Ectodermal cell (in vitro differentiated cells): Measurements from ENCODE around the gene RAD51.

Experiments
- H3K27ac ChIP-seq: 2 replicates; pipeline ENCODE4 v1.7.0; 2013; ENCODE audit warnings: mild to moderate bottlenecking, low read depth, low read length; ENCODE audit not compliant: insufficient read depth, poor library complexity, severe bottlenecking
- H3K27me3 ChIP-seq: 2 replicates; pipeline ENCODE4 v1.7.0; 2013; ENCODE audit warnings: mild to moderate bottlenecking, low read length; ENCODE audit not compliant: insufficient read depth, control insufficient read depth, poor library complexity, severe bottlenecking
- H3K36me3 ChIP-seq: one replicate; pipeline ENCODE4 v1.7.0; 2013; ENCODE audit warnings: low read length; ENCODE audit not compliant: control insufficient read depth, insufficient read depth
- H3K4me1 ChIP-seq: one replicate; pipeline ENCODE4 v1.7.0; 2013; ENCODE audit warnings: low read length; ENCODE audit not compliant: control insufficient read depth, insufficient read depth
- H3K4me3 ChIP-seq: 2 replicates; pipeline ENCODE4 v1.7.0; 2013; ENCODE audit warnings: low read depth, low read length, control low read depth; ENCODE audit not compliant: insufficient read depth
- H3K9me3 ChIP-seq: 2 replicates; pipeline ENCODE4 v1.7.0; 2013; ENCODE audit warnings: mild to moderate bottlenecking, low read length, moderate library complexity; ENCODE audit not compliant: control insufficient read depth
- WGBS, 2 experiments: methylation state at CpG; one replicate each; pipeline ENCODE4 v1.1.7; 2013; ENCODE audit warnings: missing lambda C conversion rate in 2 of 2; 5-methylcytosine and 5-hydroxymethylcytosine counted together

The RAD51 gene

DNA sequence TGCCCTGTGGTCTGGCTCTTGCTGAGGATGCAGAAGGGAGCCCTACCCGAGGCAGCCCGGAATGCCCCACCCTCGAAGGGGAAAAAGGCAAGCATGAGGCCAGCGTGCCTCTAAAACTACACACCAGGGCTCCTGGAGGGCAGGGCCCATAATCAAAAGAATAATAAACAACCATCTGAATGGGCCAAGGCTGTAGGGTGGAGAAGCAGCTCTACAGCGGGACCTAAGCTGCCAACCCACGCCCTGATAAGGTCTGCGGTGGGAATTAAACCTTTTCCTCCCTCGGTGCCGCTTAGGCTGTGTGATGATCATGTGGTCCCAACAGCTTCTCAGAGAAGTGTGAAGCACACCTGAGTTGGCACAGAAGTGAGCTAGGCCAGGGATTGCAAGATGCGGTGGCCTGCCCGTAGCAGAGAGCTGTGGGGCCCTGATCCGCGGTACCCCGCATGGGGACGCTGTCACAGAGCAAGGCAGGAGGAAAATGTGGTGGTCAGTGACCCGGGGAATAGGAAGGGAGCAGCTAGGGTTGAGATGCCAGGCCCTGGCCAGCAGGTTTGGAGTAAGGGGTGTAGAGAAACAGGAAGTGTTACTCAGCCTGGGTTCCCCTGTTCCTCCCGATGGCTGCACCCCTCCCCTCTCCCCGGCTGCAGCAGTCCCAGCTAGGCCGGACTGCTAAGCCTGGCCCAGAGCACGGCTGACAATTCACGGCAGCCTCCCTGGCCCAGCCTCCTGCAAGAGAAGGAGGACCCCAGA lies 73.7 kb downstream of the RAD51 start:
- WGBS, 2 experiments = 94 to 96% methylated on average over 21 of the region's 21 CpGs
- Histone ChIP-seq H3K27ac (no peak overlapping the region), H3K4me3 (no peak overlapping the region), H3K36me3 (peaks cover 2% of the 10 kb centered on the region), H3K27me3 (peaks cover 16% of the 10 kb centered on the region), H3K4me1 (peaks cover 18% of the 10 kb centered on the region), H3K9me3 (no peaks in the 10 kb centered on the region)

DNA sequence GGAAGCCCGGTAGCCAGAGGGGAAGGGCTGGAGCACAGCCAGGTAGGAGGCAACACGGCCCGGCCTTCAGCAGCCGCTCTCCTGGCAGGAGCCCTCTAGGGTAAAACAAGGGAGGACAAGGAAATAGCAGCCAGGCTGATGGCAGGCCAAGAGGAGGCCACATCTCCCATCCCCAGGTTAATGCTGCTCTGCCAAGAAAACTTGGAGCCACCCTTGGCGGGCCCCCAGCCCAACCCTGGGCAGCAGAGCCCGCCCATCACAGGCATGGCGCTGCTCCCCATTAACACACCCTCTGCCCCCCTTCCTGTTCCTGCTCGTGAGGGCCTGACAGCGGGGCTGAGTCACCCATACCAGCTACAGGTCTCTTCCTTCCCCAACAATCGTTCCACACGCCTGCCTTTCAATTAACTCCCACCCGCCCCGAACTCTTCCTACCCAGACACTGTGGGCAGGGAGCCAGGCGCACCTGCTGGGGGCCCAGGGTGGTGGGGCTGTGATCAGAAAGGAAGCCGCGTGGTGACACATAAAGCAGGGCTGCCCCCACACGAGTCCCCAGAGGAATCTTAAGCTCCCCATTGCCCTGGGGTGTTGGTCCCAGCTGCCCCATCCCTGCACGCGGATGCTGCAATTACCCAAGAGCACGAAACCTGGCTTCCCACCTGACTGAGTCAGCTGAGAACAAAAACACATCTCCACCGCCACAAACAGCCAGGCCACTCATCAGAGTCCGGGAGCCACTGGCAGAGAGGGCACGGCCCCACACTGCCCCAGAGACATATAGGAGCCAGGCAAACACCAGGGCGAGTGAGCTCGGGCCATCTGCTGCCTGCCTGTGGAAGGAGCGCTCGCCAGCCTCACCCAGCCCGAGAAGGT lies 74.5 kb downstream of the RAD51 start, which contains the start of gene C15orf62:
TSS of gene C15orf62 (plus strand) at position 707 of the 873 bp plus-strand sequence. CDS start 516 bp downstream, outside the sequence.
- peaks cover 7% of the 10 kb centered on the region for H3K36me3 ChIP-seq
- H3K9me3 ChIP-seq = no peaks in the 10 kb centered on the region
- H3K27ac ChIP-seq = no peak within 1 kb of the TSS
- 89 to 91% methylated on average over 28 of the region's 28 CpGs for WGBS, 2 experiments
- H3K27me3 ChIP-seq = peaks cover 8% of the 10 kb centered on the region
- H3K4me1 ChIP-seq = peaks cover 18% of the 10 kb centered on the region
- H3K4me3 ChIP-seq = no peak within 1 kb of the TSS

DNA sequence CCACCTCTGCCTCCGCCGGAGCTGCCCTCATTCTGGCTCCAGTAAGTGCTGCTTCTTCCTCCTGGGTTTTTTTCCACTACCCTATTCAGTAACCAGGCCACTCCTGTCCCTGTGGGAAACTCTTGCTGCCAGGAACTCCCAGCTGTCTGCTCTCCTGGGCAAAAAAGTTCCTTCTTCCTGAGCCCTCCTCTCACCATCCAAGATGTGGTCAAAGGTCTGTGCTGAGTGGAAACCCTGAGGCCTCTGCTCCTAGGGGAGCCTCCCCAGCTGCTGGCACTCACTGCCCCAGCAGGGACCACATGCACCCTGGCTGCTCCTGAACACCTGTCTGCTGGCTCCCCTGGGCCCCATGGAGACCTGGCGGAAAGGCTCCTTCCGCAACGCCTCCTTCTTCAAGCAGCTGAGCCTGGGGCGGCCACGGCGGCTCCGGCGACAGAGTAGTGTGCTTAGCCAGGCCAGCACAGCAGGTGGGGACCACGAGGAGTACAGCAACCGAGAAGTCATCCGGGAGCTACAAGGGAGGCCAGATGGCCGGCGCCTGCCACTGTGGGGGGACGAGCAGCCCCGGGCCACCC lies 75.3 kb downstream of the RAD51 start:
- Histone ChIP-seq H3K27me3 (peaks cover under 1% of the 10 kb centered on the region), H3K27ac (no peak overlapping the region), H3K36me3 (peaks cover 12% of the 10 kb centered on the region), H3K9me3 (no peaks in the 10 kb centered on the region), H3K4me1 (peaks cover 12% of the 10 kb centered on the region), H3K4me3 (no peak overlapping the region)
- 88 to 90% methylated on average over 17 of the region's 17 CpGs for WGBS, 2 experiments

DNA sequence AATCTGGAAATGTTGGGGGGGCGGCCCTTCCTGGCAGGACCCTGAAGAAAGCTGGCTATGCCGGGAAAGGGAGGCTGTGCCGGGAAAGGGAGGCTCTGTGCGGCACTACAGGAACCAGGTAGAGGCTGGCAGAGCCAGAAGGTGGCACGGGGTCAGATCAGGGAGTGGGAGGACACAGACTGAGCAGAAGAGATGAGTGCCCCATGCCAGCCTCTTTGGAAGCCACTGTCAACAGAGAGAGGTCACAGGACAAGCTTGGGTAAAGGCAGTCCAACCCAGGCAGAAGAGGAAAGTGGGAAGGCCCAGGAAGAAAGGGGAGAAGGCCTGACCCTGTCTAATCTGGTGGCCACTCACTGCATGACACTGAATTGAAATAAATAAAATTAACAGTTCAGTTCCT lies 76.3 kb downstream of the RAD51 start:
- H3K27me3 ChIP-seq = no peaks in the 10 kb centered on the region
- no peak overlapping the region for H3K4me3 ChIP-seq
- H3K27ac ChIP-seq = no peak overlapping the region
- WGBS, 2 experiments = 94 to 97% methylated on average over 5 of the region's 5 CpGs
- peaks cover 14% of the 10 kb centered on the region for H3K36me3 ChIP-seq
- H3K9me3 ChIP-seq = no peaks in the 10 kb centered on the region
- H3K4me1 ChIP-seq = peaks cover 5% of the 10 kb centered on the region

DNA sequence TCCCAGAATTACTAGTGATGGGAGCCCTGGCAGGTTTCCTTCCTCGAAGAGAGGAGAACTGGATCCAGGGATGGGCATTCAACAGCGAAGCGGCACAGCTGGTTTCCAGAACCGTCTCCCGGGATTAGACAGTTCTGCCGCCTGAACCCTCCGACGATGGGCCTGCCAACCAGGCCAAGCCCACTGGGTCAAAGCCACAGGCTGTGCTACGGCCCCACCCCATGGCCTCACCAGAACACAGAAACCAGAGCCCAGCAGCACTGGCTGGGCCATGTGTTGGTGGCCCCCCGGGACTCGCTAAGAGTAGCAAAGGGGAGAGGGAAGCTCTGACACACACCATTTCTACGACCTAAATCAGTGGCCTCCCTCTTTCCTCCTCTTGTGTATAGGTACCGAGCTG lies 77.0 kb downstream of the RAD51 start:
- Histone ChIP-seq H3K36me3 (peaks cover 18% of the 10 kb centered on the region), H3K4me1 (no peaks in the 10 kb centered on the region), H3K27ac (no peak overlapping the region), H3K27me3 (no peaks in the 10 kb centered on the region), H3K4me3 (no peak overlapping the region), H3K9me3 (no peaks in the 10 kb centered on the region)
- WGBS, 2 experiments = 94 to 95% methylated on average over 12 to 13 of the region's 13 CpGs

DNA sequence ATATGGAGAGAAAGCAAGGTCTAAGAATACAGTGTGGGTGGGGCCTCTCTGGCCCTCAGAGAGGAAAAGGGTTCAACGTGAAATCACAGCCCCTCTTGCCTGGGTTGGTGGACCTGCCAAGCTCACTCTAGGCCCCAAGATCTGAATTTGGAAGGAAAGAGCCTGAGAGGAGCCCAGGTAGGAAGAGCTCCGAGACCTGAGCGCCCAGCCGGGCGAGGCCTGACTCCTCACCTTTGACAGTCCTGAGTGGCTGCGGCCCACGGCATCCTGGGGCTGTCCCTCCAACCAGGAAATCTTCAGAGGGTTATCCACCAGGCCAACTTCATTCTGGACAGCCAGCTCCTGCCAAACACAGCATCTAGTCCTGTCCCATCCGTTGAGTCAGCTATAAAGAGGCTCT lies 78.5 kb downstream of the RAD51 start:
- Histone ChIP-seq H3K27me3 (no peaks in the 10 kb centered on the region), H3K4me3 (no peak overlapping the region), H3K4me1 (no peaks in the 10 kb centered on the region), H3K36me3 (peaks cover 19% of the 10 kb centered on the region), H3K27ac (no peak overlapping the region), H3K9me3 (no peaks in the 10 kb centered on the region)
- 87 to 94% methylated on average over 8 of the region's 8 CpGs for WGBS, 2 experiments

DNA sequence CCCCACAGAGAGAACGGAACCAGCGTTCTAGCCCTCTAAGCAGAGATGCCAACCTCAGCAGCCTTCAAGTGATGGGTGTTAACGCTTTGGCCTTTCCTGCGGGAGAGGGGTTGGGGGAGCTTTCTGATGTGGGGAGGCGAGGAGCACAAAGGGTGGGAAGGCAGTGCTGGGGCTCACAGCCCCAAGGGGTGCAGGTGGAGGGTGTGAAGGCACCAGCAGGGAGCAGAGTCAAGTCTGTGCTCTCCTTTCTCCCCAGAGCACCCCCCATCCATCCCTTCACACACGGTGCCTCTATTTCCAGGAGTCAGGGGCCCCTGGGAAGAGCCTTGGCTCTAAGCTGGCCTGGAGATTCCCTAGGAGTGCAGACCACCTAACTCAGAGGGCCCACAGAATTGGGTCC lies 78.9 kb downstream of the RAD51 start:
- Histone ChIP-seq H3K27me3 (no peaks in the 10 kb centered on the region), H3K4me1 (no peaks in the 10 kb centered on the region), H3K9me3 (no peaks in the 10 kb centered on the region), H3K4me3 (no peak overlapping the region), H3K36me3 (peaks cover 22% of the 10 kb centered on the region), H3K27ac (no peak overlapping the region)
- WGBS, 2 experiments = 95% methylated on average over 6 of the region's 6 CpGs

DNA sequence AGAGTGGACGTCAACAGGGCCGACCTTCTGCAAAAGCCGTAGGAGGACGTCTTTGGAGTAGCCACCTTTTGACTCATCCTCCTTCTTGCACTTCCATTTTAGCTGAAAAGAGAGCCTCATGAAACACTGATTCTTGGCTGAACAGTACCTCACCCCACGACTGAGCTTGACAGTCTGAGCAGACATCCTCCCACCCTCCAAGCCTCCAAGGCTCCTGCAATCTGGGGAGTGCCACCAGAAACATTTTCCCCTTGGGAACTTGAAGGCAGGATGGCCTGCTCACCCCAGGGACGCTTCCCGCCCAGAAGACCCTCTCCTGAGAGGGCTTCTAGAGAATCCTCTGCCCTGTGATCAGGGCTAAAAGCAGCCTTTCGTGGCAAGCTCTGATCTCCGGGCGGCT lies 80.0 kb downstream of the RAD51 start:
- Histone ChIP-seq H3K9me3 (no peaks in the 10 kb centered on the region), H3K36me3 (peaks cover 28% of the 10 kb centered on the region)

DNA sequence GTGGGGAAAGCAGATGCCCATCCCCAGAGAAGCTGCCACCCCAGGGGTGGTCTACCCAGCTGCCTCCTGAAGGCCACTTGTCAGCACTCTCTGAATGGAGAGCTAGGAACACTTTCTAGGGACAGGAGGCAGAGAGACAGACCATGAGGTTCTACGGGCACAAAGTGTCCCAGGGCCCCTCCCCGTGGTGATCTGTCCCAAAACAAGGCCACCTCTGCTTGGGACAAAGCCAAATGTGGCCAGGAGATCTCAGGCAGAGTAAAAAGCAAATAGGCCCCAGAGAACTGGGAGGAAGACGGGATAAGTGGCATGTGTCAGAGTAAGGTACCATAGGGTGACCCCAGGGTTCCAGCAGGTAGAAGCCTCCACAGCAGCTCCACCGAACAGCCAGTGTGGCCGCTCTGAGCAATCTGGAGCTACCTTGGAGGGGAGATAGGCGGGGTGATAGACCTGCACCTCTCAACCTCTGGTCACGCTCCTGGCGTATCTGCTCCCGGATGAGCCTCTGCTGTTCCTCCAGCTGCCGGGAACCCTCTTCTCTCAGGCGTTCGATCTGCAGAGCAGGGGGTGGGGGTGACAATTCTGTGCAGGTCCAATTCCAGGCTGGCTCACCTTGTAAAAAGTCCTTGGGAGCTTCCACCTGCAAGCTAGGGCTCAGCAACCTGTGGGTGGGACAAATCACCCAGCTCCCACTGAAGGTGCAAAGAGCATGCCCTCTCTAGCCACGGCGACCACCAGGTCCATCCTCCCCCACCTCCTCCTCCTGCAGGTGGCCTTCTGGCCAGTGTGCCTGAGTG lies 81.0 kb downstream of the RAD51 start:
- Histone ChIP-seq H3K27ac (no peak overlapping the region), H3K36me3 (peaks cover 28% of the 10 kb centered on the region), H3K9me3 (no peaks in the 10 kb centered on the region), H3K4me1 (no peaks in the 10 kb centered on the region), H3K27me3 (no peaks in the 10 kb centered on the region), H3K4me3 (no peak overlapping the region)
- 95 to 96% methylated on average over 14 of the region's 14 CpGs for WGBS, 2 experiments

More for the DNA sequence above, 80.0 kb downstream of the RAD51 start:
- no peak overlapping the region for H3K27ac ChIP-seq
- WGBS, 2 experiments = 94 to 96% methylated on average over 10 of the region's 10 CpGs
- no peak overlapping the region for H3K4me3 ChIP-seq
- no peaks in the 10 kb centered on the region for H3K4me1 ChIP-seq
- H3K27me3 ChIP-seq = no peaks in the 10 kb centered on the region
